Neuronal stem cell (in vitro differentiated cells): Measurements from ENCODE around the gene LYL1. TPM values are rescaled to one million over a fixed set of nuclear protein-coding genes. Genes with fewer than 3 reads are reported as not detected.

Experiments
- DNase-seq: peaks from one replicate; pipeline ENCODE4 v3.0.0-alpha.2; 2013; ENCODE audit warnings: low spot score
- H2AFZ ChIP-seq: one replicate; pipeline ENCODE4 v1.6.1; 2013; ENCODE audit warnings: mild to moderate bottlenecking, low read length, inconsistent platforms
- H2AK5ac ChIP-seq: 2 replicates; pipeline ENCODE4 v1.6.1; 2013; ENCODE audit warnings: low read depth, mild to moderate bottlenecking, inconsistent platforms, low read length, moderate library complexity, mixed read lengths
- H2BK120ac ChIP-seq: 2 replicates; pipeline ENCODE4 v1.6.1; 2013; ENCODE audit warnings: low read depth, mild to moderate bottlenecking, inconsistent platforms, low read length, moderate library complexity, mixed read lengths
- H2BK12ac ChIP-seq: one replicate; pipeline ENCODE4 v1.6.1; 2013; ENCODE audit warnings: low read length, inconsistent platforms
- H2BK15ac ChIP-seq: 2 replicates; pipeline ENCODE4 v1.6.1; 2013; ENCODE audit warnings: mild to moderate bottlenecking, low read length, inconsistent platforms, mixed read lengths
- H2BK5ac ChIP-seq: one replicate; pipeline ENCODE4 v1.6.1; 2013; ENCODE audit warnings: inconsistent platforms, mild to moderate bottlenecking, low read length, moderate library complexity
- H3K14ac ChIP-seq: one replicate; pipeline ENCODE4 v1.6.1; 2013; ENCODE audit warnings: low read length, inconsistent platforms
- H3K18ac ChIP-seq: 2 replicates; pipeline ENCODE4 v1.6.1; 2013; ENCODE audit warnings: low read length, inconsistent platforms
- H3K23ac ChIP-seq: 2 replicates; pipeline ENCODE4 v1.6.1; 2013; ENCODE audit warnings: low read depth, mild to moderate bottlenecking, mixed read lengths, low read length, inconsistent platforms; ENCODE audit not compliant: poor library complexity
- H3K27ac ChIP-seq: replicated peaks from 3 replicates; pipeline ENCODE4 v1.5.1; 2013; ENCODE audit warnings: low read length, inconsistent platforms
- H3K27me3 ChIP-seq, 3 experiments: 2 replicates each; pipeline ENCODE4 v1.6.1; 2013; ENCODE audit warnings: low read length in 3 of 3, mild to moderate bottlenecking in 2 of 3, inconsistent platforms in 1 of 3, low read depth in 1 of 3, mixed read lengths in 1 of 3, moderate library complexity in 1 of 3; ENCODE audit not compliant: control insufficient read depth in 3 of 3, insufficient read depth in 3 of 3
- H3K36me3 ChIP-seq, 2 donors: replicated peaks in 1 of 2; 2 replicates each; pipeline ENCODE4 v1.6.1; 2013; ENCODE audit warnings: low read length in 2 of 2; ENCODE audit not compliant: control insufficient read depth in 2 of 2, insufficient read depth in 2 of 2
- H3K4ac ChIP-seq: 2 replicates; pipeline ENCODE4 v1.6.1; 2013; ENCODE audit warnings: inconsistent platforms, mild to moderate bottlenecking, low read length, moderate library complexity
- H3K4me1 ChIP-seq, 2 donors: 1 replicate in 1 of 2; 2 replicates in 1 of 2; pipeline ENCODE4 v1.6.1; 2013; ENCODE audit warnings: low read length in 2 of 2, low read depth in 1 of 2; ENCODE audit not compliant: control insufficient read depth in 2 of 2, insufficient read depth in 1 of 2
- H3K4me2 ChIP-seq: one replicate; pipeline ENCODE4 v1.6.1; 2013; ENCODE audit warnings: mild to moderate bottlenecking, low read length, inconsistent platforms; ENCODE audit not compliant: insufficient read depth, poor library complexity, severe bottlenecking
- H3K4me3 ChIP-seq, 2 donors: 2 replicates each; pipeline ENCODE4 v1.5.1; 2013; ENCODE audit warnings: low read length in 2 of 2, mild to moderate bottlenecking in 2 of 2, inconsistent platforms in 1 of 2, moderate library complexity in 1 of 2
- H3K79me1 ChIP-seq: one replicate; pipeline ENCODE4 v1.6.1; 2013; ENCODE audit warnings: low read depth, mild to moderate bottlenecking, inconsistent platforms, low read length, moderate library complexity
- H3K9ac ChIP-seq: one replicate; pipeline ENCODE4 v1.6.1; 2013; ENCODE audit warnings: mild to moderate bottlenecking, low read depth, low read length, inconsistent platforms; ENCODE audit not compliant: poor library complexity
- H3K9me3 ChIP-seq, 2 donors: replicated peaks in 1 of 2; 2 replicates each; pipeline versions ENCODE3 to v1.6.1; 2013; ENCODE audit warnings: low read length in 2 of 2, mild to moderate bottlenecking in 2 of 2, inconsistent platforms in 1 of 2, low read depth in 1 of 2, mixed read lengths in 1 of 2, moderate library complexity in 1 of 2; ENCODE audit not compliant: control insufficient read depth in 2 of 2, insufficient read depth in 1 of 2
- H4K8ac ChIP-seq: one replicate; pipeline ENCODE4 v1.6.1; 2013; ENCODE audit warnings: low read depth, mild to moderate bottlenecking, inconsistent platforms, low read length, moderate library complexity
- H4K91ac ChIP-seq: one replicate; pipeline ENCODE4 v1.6.1; 2013; ENCODE audit warnings: low read length, low read depth, mild to moderate bottlenecking, inconsistent platforms; ENCODE audit not compliant: poor library complexity
- WGBS, 2 donors: extraction: QIAGEN DNeasy Blood & Tissue Kit; methylation state at CpG; one replicate each; pipeline ENCODE4 v1.1.7; 2013; ENCODE audit warnings: missing lambda C conversion rate in 2 of 2, mixed read lengths in 1 of 2; ENCODE audit not compliant: insufficient read length in 2 of 2, insufficient replicate concordance in 1 of 2; ENCODE audit errors: extremely low coverage in 2 of 2; 5-methylcytosine and 5-hydroxymethylcytosine counted together
- polyA plus RNA-seq, 2 experiments: library from polyadenylated mRNA; stranded (reverse); fragments of 200-250 nt; gene quantifications; one replicate each; pipeline ENCODE4 v1.2.3, GENCODE V29; 2013

The LYL1 gene
- polyA plus RNA-seq (2013, experiment 1 of 2) = 1.1 TPM
- polyA plus RNA-seq (2013, experiment 2 of 2) = 1.1 TPM

- Histone ChIP-seq H3K4me1 (peaks cover 4 to 9% of the 10 kb centered on the region in 2 donors), H3K9ac (peak within 1 kb of the TSS; percentile 1), H3K4ac (peak within 1 kb of the TSS; percentile 84), H3K27ac (no peak within 1 kb of the TSS), H3K23ac (peak within 1 kb of the TSS; percentile 8), H4K8ac (no peak within 1 kb of the TSS), H3K18ac (peak within 1 kb of the TSS; percentile 44), H3K27me3 (peaks cover 22 to 44% (median 42%) of the 10 kb centered on the region in 3 experiments), H2AFZ (peak within 1 kb of the TSS; percentile 93), H2BK120ac (no peak within 1 kb of the TSS), H4K91ac (no peak within 1 kb of the TSS), H2BK12ac (peak within 1 kb of the TSS; percentile 73), H2BK5ac (peak within 1 kb of the TSS; percentile 58), H2BK15ac (peak within 1 kb of the TSS; percentile 7), H3K36me3 (peaks cover 7 to 14% of the 10 kb centered on the region in 2 donors), H3K4me2 (peak within 1 kb of the TSS; percentile 56), H3K79me1 (no peaks in the 10 kb centered on the region), H2AK5ac (peak within 1 kb of the TSS; percentile 48), H3K9me3 (peaks cover 8 to 9% of the 10 kb centered on the region in 2 donors), H3K14ac (no peak within 1 kb of the TSS), H3K4me3 (peak within 1 kb of the TSS; percentile 51 to 70)
- WGBS, 2 donors = no CpG with 5 or more reads among the region's 47 CpGs
- no peak for DNase-seq
These were observed at the start of gene LYL1 for GRCh38 chr19:13102666-13103580. Gene LYL1, minus strand, starts transcription at chr19:13102858. Its CDS starts 1,687 bp downstream, at chr19:13101171.

DNA sequence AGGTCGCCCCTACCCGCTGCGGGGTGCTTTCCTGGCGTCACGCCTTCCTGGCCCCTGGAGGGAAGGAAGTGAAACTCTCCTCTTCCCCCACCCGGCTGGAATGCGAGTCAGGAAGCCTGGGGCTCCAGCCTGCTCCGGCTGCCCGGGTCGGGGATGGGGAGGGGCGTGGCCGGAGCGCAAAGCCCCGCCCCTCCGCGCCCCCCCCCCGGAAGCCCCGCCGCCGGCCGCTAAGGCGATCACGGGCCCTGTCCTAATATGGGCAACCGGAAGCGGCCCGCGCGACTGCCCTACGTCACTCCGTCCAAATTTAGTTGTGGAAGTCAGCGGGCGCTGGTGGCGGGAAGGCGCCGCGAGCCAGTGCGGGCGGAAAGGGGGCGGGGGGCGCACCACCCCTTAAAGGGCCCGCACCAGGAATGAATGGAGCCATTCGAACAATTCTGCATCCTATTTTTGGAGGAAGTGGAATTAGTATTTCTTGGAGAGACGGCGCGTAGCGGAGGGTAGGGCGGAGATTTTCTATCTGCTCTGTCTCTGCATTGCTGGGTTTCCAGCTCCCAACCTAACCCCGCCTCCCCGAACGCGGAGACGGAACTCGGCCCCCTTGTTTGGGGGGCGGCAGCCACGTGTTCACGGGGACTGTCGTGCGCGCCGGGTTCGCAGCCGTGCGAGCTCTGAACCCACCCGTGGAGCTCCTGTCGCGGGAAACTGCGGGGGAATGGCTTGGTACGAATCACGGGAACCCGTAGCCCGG lies 49.1 kb upstream of the LYL1 start:
- no CpG with 5 or more reads among the region's 71 CpGs for WGBS, 2 donors

DNA sequence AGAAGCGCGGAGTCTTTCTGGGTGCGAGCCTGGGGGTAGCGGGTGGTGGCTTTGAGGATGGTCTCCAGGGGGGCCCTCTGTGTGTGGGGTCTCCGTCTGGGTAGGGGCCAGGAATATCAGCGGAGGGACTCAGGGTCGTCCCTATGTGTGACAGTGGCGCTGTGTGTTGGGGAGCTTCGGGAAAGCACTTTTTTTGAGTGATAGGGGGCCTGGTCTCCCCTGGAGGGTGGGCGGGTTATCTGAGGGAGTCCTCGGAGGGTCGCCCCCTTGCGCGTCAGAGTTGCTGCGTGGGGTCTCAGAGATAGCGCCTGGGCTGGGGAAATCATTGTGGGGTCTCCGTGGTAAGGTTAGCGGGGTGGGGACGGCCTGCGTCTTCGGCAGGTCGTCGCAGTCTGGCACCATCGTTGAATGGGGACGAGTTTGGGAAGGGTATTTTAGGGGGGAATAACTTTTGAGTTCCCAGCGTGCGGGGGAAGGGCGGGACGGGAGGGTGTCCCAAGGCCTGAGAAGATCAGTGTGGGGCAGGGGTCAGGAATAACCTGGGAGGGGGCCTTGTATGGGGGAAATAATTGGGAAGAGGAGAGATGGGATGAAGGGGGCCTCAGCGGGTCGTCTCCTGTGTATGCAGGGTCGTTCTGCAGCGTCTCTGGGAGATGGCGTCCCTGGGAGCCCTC lies 48.4 kb upstream of the LYL1 start:
- Histone ChIP-seq H3K4me1 (peaks cover 5 to 9% of the 10 kb centered on the region in 2 donors), H4K91ac (no peak overlapping the region)
- WGBS, 2 donors = no CpG with 5 or more reads among the region's 34 CpGs

More for the DNA sequence above, 49.1 kb upstream of the LYL1 start:
- H3K9ac ChIP-seq = peak overlapping the region; percentile 97
- H3K14ac ChIP-seq = no peak overlapping the region
- H3K4me3 ChIP-seq = peak overlapping the region; percentile 94
- H2BK5ac ChIP-seq = peak overlapping the region; percentile 98
- peak overlapping the region; percentile 98 for H3K27ac ChIP-seq
- peaks cover 0 to 13% of the 10 kb centered on the region in 2 donors for H3K36me3 ChIP-seq
- peak overlapping the region; percentile 85 for H2AFZ ChIP-seq
- H3K4me1 ChIP-seq = peaks cover 9 to 11% of the 10 kb centered on the region in 2 donors
- peak overlapping the region; percentile 87 for H3K23ac ChIP-seq
- no peak overlapping the region for H4K91ac ChIP-seq
- H3K9me3 ChIP-seq = no peaks in the 10 kb centered on the region
- H3K4ac ChIP-seq = no peak overlapping the region
- no peak overlapping the region for H4K8ac ChIP-seq
- H3K27me3 ChIP-seq = no peaks in the 10 kb centered on the region
- H3K18ac ChIP-seq = peak overlapping the region; percentile 96
- H2BK12ac ChIP-seq = peak overlapping the region; percentile 43
- peaks cover 13% of the 10 kb centered on the region for H3K79me1 ChIP-seq
- H2AK5ac ChIP-seq = peak overlapping the region; percentile 7
- peak; percentile 97 for DNase-seq
- peak overlapping the region; percentile 60 for H2BK15ac ChIP-seq
- peak overlapping the region; percentile 84 for H3K4me2 ChIP-seq
- H2BK120ac ChIP-seq = no peak overlapping the region

More for the DNA sequence above, 48.4 kb upstream of the LYL1 start:
- Histone ChIP-seq H3K79me1 (peaks cover 13% of the 10 kb centered on the region), H2BK12ac (no peak overlapping the region), H3K9me3 (no peaks in the 10 kb centered on the region), H2AK5ac (peak overlapping the region; percentile 99), H2AFZ (peak overlapping the region; percentile 94), H3K27ac (peak overlapping the region; percentile 81), H3K36me3 (peaks cover 0 to 13% of the 10 kb centered on the region in 2 donors), H4K8ac (no peak overlapping the region), H3K4me3 (peak overlapping the region; percentile 69 to 94), H3K4ac (peak overlapping the region; percentile 53), H2BK5ac (peak overlapping the region; percentile 95), H3K14ac (peak overlapping the region; percentile 72), H3K27me3 (no peaks in the 10 kb centered on the region), H3K23ac (peak overlapping the region; percentile 60), H3K18ac (peak overlapping the region; percentile 96), H2BK15ac (peak overlapping the region; percentile 83), H3K9ac (peak overlapping the region; percentile 97), H3K4me2 (peak overlapping the region; percentile 84), H2BK120ac (peak overlapping the region; percentile 38)
- DNase-seq = peak; percentile 42
